Upper lobe of left lung (tissue), 4 donors: ENCODE data around the gene INPP5D.

Experiments used
- POLR2AphosphoS5 ChIP-seq, 2 donors: sonication (generic); formaldehyde crosslinking; IDR thresholded peaks; one replicate each; pipeline ENCODE4 v1.5.1; 2017; ENCODE audit warnings: antibody characterized with exemption in 2 of 2
- TF ChIP-seq, protein P1 (sequence below), 6 experiments: fragments of 450-650 bp in 4 of 6; fragments of 200-600 bp in 2 of 6; sonication (generic) in 2 of 6; IDR thresholded peaks; one replicate each; pipeline ENCODE4 v1.5.1; 2016 to 2019; ENCODE audit warnings: antibody characterized with exemption in 6 of 6

DNA sequence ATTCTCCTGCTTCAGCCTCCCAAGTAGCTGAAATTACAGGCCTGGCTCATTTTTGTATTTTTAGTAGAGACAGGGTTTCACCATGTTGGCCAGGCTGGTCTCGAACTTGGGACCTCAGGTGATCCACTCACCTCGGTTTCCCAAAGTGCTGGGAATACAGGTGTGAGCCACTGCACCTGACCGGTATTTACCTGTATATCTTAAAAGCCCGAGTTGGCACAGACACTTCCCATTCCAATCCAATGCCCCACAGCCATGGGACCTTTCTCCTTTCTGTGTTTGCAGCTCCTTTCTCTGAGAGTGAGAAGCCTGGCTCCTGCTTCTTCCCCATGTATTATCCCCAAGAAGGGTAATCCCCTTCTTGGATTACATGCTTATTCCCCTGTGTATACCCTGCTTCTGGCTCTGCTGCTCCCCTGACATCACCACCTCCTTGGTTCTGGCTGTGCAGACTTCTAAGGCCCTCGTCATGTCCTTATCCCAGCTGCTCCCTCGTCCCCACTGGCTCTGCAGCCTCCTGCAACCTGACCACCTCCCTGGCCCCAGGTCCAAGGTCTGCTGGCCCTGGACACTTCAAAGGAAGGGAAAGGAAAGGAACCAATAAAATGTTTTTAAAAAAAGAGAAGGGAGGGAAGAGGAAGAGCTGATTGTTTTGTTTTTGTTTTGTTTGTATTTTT, 52.8 kb downstream of the INPP5D start:
- TF ChIP-seq, protein P1, sequence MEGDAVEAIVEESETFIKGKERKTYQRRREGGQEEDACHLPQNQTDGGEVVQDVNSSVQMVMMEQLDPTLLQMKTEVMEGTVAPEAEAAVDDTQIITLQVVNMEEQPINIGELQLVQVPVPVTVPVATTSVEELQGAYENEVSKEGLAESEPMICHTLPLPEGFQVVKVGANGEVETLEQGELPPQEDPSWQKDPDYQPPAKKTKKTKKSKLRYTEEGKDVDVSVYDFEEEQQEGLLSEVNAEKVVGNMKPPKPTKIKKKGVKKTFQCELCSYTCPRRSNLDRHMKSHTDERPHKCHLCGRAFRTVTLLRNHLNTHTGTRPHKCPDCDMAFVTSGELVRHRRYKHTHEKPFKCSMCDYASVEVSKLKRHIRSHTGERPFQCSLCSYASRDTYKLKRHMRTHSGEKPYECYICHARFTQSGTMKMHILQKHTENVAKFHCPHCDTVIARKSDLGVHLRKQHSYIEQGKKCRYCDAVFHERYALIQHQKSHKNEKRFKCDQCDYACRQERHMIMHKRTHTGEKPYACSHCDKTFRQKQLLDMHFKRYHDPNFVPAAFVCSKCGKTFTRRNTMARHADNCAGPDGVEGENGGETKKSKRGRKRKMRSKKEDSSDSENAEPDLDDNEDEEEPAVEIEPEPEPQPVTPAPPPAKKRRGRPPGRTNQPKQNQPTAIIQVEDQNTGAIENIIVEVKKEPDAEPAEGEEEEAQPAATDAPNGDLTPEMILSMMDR (IDR thresholded peaks at IDR 0.05): no peak
- no peak for TF ChIP-seq POLR2AphosphoS5 (IDR thresholded peaks at IDR 0.05)
